Sigmoid colon (tissue), 7 donors: Measurements from ENCODE around the gene SLC16A8. TPM values are rescaled to one million over a fixed set of nuclear protein-coding genes. Genes with fewer than 3 reads are reported as not detected.

Experiments
- DNase-seq: peaks from one replicate; pipeline ENCODE4 v3.0.0-alpha.2; 2019
- H3K27ac ChIP-seq, 4 donors: fragments of 200-600 bp; sonication (generic); one replicate each; pipeline ENCODE4 v1.5.1; 2016 to 2019; ENCODE audit warnings: mild to moderate bottlenecking in 1 of 4
- H3K27me3 ChIP-seq, 3 donors: fragments of 200-600 bp; sonication (generic); one replicate each; pipeline ENCODE4 v1.5.1; 2019; ENCODE audit warnings: mild to moderate bottlenecking in 1 of 3
- H3K36me3 ChIP-seq, 4 donors: fragments of 200-600 bp; sonication (generic); one replicate each; pipeline ENCODE4 v1.5.1; 2016 to 2019
- H3K4me1 ChIP-seq, 4 donors: fragments of 200-600 bp; sonication (generic); one replicate each; pipeline ENCODE4 v1.5.1; 2017 to 2019
- H3K4me3 ChIP-seq, 4 donors: fragments of 200-600 bp; sonication (generic); one replicate each; pipeline ENCODE4 v1.5.1; 2017 to 2019; ENCODE audit warnings: mild to moderate bottlenecking in 2 of 4, moderate library complexity in 1 of 4
- H3K9me3 ChIP-seq, 4 donors: fragments of 200-600 bp in 3 of 4; sonication (generic) in 3 of 4; one replicate each; pipeline versions ENCODE4 v1.5.1 to v1.6.1; 2013 to 2019
- CTCF ChIP-seq, 4 experiments: fragments of 450-650 bp in 3 of 4; fragments of 200-600 bp in 1 of 4; IDR thresholded peaks; one replicate each; pipeline ENCODE4 v1.5.1; 2016 to 2019; ENCODE audit warnings: antibody characterized with exemption in 4 of 4, mild to moderate bottlenecking in 3 of 4, moderate library complexity in 2 of 4
- EP300 ChIP-seq, 4 donors: sonication (generic); formaldehyde crosslinking; IDR thresholded peaks; one replicate each; pipeline ENCODE4 v1.6.1; 2017; ENCODE audit warnings: antibody characterized with exemption in 4 of 4
- POLR2A ChIP-seq, 2 donors: fragments of 450-650 bp; IDR thresholded peaks; one replicate each; pipeline ENCODE4 v1.6.1; 2016; ENCODE audit warnings: antibody characterized with exemption in 2 of 2, mild to moderate bottlenecking in 2 of 2, moderate library complexity in 2 of 2
- POLR2AphosphoS5 ChIP-seq, 4 donors: sonication (generic); formaldehyde crosslinking; IDR thresholded peaks; one replicate each; pipeline ENCODE4 v1.6.1; 2017; ENCODE audit warnings: antibody characterized with exemption in 4 of 4
- WGBS, 2 donors: extraction: QIAGEN DNeasy Blood & Tissue Kit; methylation state at CpG; one replicate each; pipeline ENCODE4 v1.1.7; 2013; 5-methylcytosine and 5-hydroxymethylcytosine counted together
- intact Hi-C: fragments of 100-400 bp; cut with DNase I; formaldehyde crosslinking; loops from one replicate; pipeline ENCODE4 v1.15.1; 2023
- polyA plus RNA-seq, 3 donors: library from polyadenylated mRNA; stranded (reverse); fragments of 200-250 nt; gene quantifications; one replicate each; pipeline ENCODE4 v1.2.3, GENCODE V29; 2013
- total RNA-seq, 4 donors: library from RNA; depleted of rRNA; stranded (reverse); fragments of >200 nt; gene quantifications; one replicate each; pipeline ENCODE4 v1.1.0, GENCODE V29; 2016
- donor health status: healthy with polysubstance abuse.
- donor health status: Bipolar disorder and iron deficiency.
- donor health status: healthy.

SLC16A8 gene
- total and polyA plus RNA-seq, 7 donors = 0.20 to 0.71 (median 0.55) TPM; not detected in 4

- no peak for DNase-seq
- H3K4me3 ChIP-seq = no peak overlapping the region
- 58 to 74% methylated on average over 5 of the region's 5 CpGs for WGBS, 2 donors
- H3K9me3 ChIP-seq = no peaks in the 10 kb centered on the region
- peak overlapping the region in 3 of 4 donors; percentile 14 to 35 (median 17) for H3K27ac ChIP-seq
- TF ChIP-seq CTCF (IDR thresholded peaks at IDR 0.05) (no peak), EP300 (IDR thresholded peaks at IDR 0.05) (no peak), POLR2A (IDR thresholded peaks at IDR 0.05) (no peak), POLR2AphosphoS5 (IDR thresholded peaks at IDR 0.05) (no peak)
- intact Hi-C loops = no loop called here
- H3K27me3 ChIP-seq = no peaks in the 10 kb centered on the region
- no peaks in the 10 kb centered on the region for H3K36me3 ChIP-seq
- H3K4me1 ChIP-seq = peaks cover 0 to 5% (median 0%) of the 10 kb centered on the region in 4 donors
These were observed 42.1 kb downstream of the SLC16A8 start for GRCh38 chr22:38041760-38042487.

- Histone ChIP-seq H3K27ac (peak overlapping the region in 1 of 4 donors; percentile 26), H3K4me3 (no peak overlapping the region), H3K36me3 (no peaks in the 10 kb centered on the region), H3K27me3 (no peaks in the 10 kb centered on the region), H3K9me3 (no peaks in the 10 kb centered on the region), H3K4me1 (peaks cover 0 to 5% (median 0%) of the 10 kb centered on the region in 4 donors)
- DNase-seq = no peak
- intact Hi-C loops = no loop called here
- TF ChIP-seq POLR2A (IDR thresholded peaks at IDR 0.05) = no peak
- TF ChIP-seq POLR2AphosphoS5 (IDR thresholded peaks at IDR 0.05) = no peak
- TF ChIP-seq EP300 (IDR thresholded peaks at IDR 0.05) = no peak
- TF ChIP-seq CTCF (IDR thresholded peaks at IDR 0.05) = no peak
- WGBS, 2 donors = 87% methylated on average over 20 of the region's 20 CpGs
These were observed 42.8 kb downstream of the SLC16A8 start for GRCh38 chr22:38040953-38041759.

GRCh38 chr22:38038890-38039812, 44.8 kb downstream of the SLC16A8 start:
- no peak for DNase-seq
- intact Hi-C loops = no loop called here
- H3K4me3 ChIP-seq = no peak overlapping the region

More at GRCh38 chr22:38038890-38039812, 44.8 kb downstream of the SLC16A8 start:
- H3K9me3 ChIP-seq = no peaks in the 10 kb centered on the region
- H3K27ac ChIP-seq = peak overlapping the region; percentile 40 to 74 (median 70)
- WGBS, 2 donors = 89 to 90% methylated on average over 46 of the region's 46 CpGs
- H3K4me1 ChIP-seq = peaks cover 0 to 23% (median 11%) of the 10 kb centered on the region in 4 donors
- no peaks in the 10 kb centered on the region for H3K36me3 ChIP-seq
- no peaks in the 10 kb centered on the region for H3K27me3 ChIP-seq
- TF ChIP-seq POLR2AphosphoS5 (IDR thresholded peaks at IDR 0.05) (peak in 1 of 4 donors; percentile 18), CTCF (IDR thresholded peaks at IDR 0.05) (no peak)
